ENCODE results near the gene SLC35E3.

SLC35E3 gene

GRCh38 chr12:68745904-68746571 is at the start of gene SLC35E3:
Gene SLC35E3, plus strand, starts transcription at chr12:68746176. Its CDS starts 202 bp downstream, at chr12:68746378.
- DNase-seq, result peak; percentile 93 to 97

- no peak for DNase-seq
Measured at GRCh38 chr12:68699486-68699885, 46.5 kb upstream of the SLC35E3 start.

GRCh38 chr12:68727776-68728175 is 18.2 kb upstream of the SLC35E3 start:
- DNase-seq, result no peak

- DNase-seq, result no peak
Measured at GRCh38 chr12:68733661-68734071, 12.3 kb upstream of the SLC35E3 start.

GRCh38 chr12:68739891-68740290 is 6.1 kb upstream of the SLC35E3 start:
- peak; percentile 8 to 17 for DNase-seq

GRCh38 chr12:68743356-68743755 is 2.6 kb upstream of the SLC35E3 start:
- no peak for DNase-seq

GRCh38 chr12:68745376-68745903 is 536 bp upstream of the SLC35E3 start:
- DNase-seq, result no peak

- DNase-seq, result peak in 1 of 2 experiments; percentile 18
Measured at GRCh38 chr12:68746572-68747180, 700 bp downstream of the SLC35E3 start.

- DNase-seq, result no peak
Measured at GRCh38 chr12:68749443-68749842, 3.5 kb downstream of the SLC35E3 start.

GRCh38 chr12:68749861-68750260 is 3.9 kb downstream of the SLC35E3 start:
- DNase-seq, result no peak

GRCh38 chr12:68750506-68750905 is 4.5 kb downstream of the SLC35E3 start:
- no peak for DNase-seq

- DNase-seq, result no peak
Measured at GRCh38 chr12:68755536-68756243, 9.7 kb downstream of the SLC35E3 start.

GRCh38 chr12:68759852-68760251 is 13.9 kb downstream of the SLC35E3 start:
- DNase-seq, result no peak

GRCh38 chr12:68760806-68761441 is 14.9 kb downstream of the SLC35E3 start:
- DNase-seq, result no peak

- no peak for DNase-seq
Measured at GRCh38 chr12:68761442-68761812, 15.5 kb downstream of the SLC35E3 start.

- DNase-seq, result no peak
Measured at GRCh38 chr12:68761901-68762630, 16.1 kb downstream of the SLC35E3 start.

GRCh38 chr12:68762691-68763090 is 16.7 kb downstream of the SLC35E3 start:
- DNase-seq, result no peak

GRCh38 chr12:68765696-68766095 is 19.7 kb downstream of the SLC35E3 start:
- no peak for DNase-seq

- DNase-seq, result no peak
Measured at GRCh38 chr12:68766646-68767045, 20.7 kb downstream of the SLC35E3 start.

- DNase-seq, result no peak
Measured at GRCh38 chr12:68767191-68767590, 21.2 kb downstream of the SLC35E3 start.

- no peak for DNase-seq
Measured at GRCh38 chr12:68768431-68768939, 22.5 kb downstream of the SLC35E3 start.

GRCh38 chr12:68769941-68770340 is 24.0 kb downstream of the SLC35E3 start:
- DNase-seq, result no peak

Measured in NCI-H2081 (cell line).